Stimulated activated CD4-positive, alpha-beta T cell treated with anti-CD3 and anti-CD28 coated beads, TNF-alpha, amount 100 ng/mL, for 24 hours (primary cell): ENCODE measurements around the gene ADAMTS17.
"Not testable (repeated sequence)": the region's sequence is repeated elsewhere in the genome, so short reads cannot be mapped to it uniquely, and the experiment has no call there.

Source experiments
- DNase-seq, 3 experiments: peaks; one replicate each; pipeline ENCODE4 v3.0.0-alpha.2; 2020; ENCODE audit warnings: low read depth in 3 of 3

The ADAMTS17 gene

GRCh38 chr15:99980752-99981151 is 361.0 kb downstream of the ADAMTS17 start:
- no peak for DNase-seq

- DNase-seq: not testable (repeated sequence)
Measured at GRCh38 chr15:99979886-99980285, 361.9 kb downstream of the ADAMTS17 start.

- DNase-seq: no peak
Measured at GRCh38 chr15:99979371-99979770, 362.4 kb downstream of the ADAMTS17 start.

DNA sequence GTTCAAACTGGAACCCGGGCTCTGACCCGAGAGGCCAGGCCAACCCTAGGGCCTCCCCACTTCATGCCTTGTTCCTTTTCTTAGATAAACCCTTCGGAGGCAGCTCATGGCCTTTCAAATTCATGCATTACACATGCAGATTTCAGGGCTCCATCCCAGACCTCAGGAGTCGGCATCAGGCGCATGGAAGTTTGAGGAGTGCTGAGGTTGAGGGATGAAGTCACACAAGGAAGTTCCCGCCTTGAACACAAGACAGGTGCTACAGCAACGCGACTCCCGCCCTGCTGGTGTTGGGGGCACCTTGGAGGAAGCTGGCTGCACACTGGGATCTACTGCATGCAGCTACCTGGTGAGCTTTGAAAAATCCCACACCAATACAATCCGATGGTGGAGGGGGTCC is 363.3 kb downstream of the ADAMTS17 start:
- no peak for DNase-seq

GRCh38 chr15:99977929-99978328 is 363.8 kb downstream of the ADAMTS17 start:
- DNase-seq: no peak

DNA sequence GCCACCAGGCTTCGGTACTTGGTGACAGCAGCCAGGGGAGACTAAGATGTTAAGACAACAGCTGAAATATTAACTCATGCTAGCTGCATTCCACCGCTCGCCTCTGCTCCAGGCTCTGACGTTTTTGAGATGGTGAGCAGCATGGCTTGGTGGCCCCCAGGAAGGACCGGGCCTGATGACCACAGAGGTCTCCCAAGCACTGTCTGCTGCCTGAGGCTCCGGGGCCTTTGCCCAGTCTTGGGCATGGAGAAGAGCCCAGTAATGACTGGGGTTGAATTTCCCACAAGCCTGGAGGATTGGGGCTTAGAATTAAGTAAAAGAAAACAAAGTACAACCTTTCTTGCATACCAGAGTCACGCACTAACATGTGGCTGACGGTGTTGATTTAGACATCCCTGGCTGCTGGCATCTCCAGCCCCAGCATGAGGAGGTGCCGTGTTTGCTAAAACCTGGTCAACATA is 364.9 kb downstream of the ADAMTS17 start:
- DNase-seq: no peak

DNA sequence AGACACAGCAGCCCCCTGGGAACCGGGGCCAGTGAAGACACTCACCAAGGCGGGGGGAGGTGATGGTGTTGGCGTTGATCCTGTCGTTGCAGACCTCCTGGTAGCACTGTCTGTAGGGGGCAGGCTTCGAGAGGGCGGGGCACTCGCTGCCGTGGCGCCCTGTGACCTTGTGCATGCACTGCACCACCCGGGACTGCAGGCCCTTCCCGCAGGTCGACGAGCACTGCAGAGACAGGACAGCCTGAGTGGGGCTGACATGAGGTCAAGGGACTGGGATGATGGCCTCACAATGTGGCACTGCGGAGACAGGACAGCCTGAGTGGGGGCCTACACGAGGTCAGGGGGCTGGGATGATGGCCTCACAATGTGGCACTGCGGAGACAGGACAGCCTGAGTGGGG is 365.8 kb downstream of the ADAMTS17 start:
- no peak for DNase-seq

GRCh38 chr15:99974246-99974645 is 367.5 kb downstream of the ADAMTS17 start:
- DNase-seq: no peak

GRCh38 chr15:99973351-99973750 is 368.4 kb downstream of the ADAMTS17 start:
- no peak for DNase-seq

DNA sequence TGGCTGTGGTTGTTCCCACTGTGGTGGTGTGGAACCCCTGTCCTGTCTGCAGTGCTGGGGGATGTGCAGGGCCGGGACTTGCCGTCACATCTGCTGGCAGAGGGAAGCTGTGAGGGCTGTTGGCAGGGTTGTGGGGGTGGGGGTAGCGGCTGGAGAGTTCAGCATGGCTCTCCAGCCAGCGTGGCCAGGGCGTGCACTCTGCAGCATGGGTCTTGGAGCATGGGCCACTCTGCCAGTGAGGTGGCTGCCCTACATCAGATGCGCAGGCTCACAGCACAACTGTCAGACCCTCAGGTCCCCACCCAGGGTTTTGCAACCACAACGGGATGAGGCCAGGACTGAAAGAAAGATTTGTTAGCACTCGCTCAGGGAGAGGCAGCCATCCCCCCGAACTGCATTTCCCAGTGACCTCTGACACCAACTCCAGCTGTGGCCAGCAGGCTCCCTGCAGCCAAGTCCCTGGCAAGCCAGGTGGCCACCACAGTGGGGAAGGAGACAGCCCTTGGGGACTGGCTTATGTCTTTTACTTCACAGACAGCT is 370.8 kb downstream of the ADAMTS17 start:
- no peak for DNase-seq

- DNase-seq: no peak
Measured at GRCh38 chr15:99969261-99969920, 372.4 kb downstream of the ADAMTS17 start.

DNA sequence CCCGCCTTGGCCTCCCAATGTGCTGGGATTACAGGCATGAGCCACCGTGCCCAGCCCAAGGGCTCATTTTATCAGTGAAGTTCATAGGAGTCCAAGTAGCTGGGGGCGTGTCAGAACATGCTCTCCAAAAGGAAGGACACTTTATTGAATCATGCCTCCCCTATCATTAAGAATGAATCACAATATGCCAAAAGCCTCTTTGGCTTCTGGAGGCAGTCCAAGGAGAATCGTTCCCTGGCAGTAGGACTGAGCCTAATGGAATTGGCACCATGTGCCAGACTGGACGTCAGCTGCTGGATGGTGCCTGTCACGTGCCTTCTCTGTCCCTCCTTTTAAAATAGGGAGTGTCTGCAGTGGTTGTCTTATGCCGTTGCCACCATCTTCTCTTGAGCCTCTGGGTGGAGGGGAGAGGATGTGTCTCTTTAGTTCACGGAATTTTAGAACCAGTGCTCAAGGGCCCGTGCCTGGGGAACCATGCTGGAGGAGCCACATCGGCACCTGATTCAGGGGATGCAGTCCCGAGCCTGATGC is 373.9 kb downstream of the ADAMTS17 start:
- no peak for DNase-seq

DNA sequence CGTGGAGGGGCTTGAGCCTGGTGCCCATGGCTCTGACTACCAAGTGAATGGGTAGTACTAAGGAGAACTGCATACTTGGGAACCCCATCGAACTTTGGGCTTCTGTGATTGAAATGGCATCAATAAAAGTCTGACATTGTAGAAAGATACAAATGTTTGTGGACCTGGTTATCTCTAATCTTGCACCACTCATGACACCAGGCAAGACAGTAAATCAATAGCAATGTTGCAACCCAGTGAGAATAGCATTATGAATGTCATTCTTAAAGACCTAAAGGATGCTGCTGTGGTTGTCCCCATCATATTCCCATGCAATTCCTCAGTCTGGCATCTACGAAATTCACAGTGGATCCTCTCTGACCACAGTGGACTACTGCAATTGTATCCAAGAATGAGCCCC is 375.0 kb downstream of the ADAMTS17 start:
- DNase-seq: no peak

DNA sequence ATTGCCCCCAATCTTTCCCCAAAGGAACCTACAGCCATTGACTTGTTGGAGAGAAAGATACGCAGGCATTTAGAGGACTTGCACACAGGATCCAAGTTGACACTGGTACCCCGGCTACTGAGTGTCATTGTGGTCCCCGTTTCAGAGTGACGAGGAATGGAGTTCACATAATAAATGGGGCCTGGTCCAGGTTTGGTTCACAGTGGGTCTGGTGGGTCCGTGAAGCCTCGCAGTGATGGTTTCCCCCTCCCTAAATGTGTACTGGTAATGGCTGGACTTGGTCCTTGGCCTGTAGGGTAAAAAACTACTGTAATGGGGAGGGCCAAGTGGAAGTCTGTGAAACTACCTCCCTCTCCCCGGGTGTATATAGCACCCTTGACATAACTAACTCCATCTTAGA is 376.4 kb downstream of the ADAMTS17 start:
- no peak for DNase-seq

- no peak for DNase-seq
Measured at GRCh38 chr15:99963976-99964375, 377.8 kb downstream of the ADAMTS17 start.

DNA sequence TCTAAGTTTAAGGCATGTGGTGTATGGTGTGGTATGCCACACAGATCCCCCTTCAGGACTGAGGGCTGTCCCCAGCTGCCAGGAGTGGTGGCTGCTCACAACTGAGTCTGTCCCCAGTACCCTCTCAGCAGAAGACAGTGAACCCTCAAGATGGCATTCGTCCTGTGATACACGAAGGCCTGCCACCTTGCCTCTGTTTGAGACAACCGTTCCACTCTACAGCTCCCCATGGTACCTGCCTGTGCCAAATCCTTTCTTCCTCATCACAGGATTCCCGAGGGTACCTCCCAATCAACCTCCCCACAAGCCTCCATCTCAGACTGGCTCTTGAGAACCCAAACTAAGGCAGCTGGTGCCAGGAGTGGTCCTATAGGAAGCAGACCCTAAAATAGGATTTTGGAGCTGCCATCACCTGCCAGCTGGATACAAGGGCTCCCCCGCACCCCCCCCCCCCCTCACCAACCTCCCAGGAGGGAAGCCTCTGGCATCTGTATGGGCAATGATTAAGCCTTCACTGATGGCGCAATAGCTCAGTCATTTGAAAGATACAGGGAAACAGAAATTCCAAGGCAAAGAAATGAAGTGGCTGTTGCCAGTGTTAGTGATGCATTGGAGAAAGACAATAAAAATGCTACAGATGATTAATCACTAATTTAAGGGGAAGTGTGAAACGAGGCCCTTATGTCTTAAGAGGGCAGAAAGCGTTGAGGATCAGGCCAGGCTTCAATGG is 378.5 kb downstream of the ADAMTS17 start:
- DNase-seq: no peak

GRCh38 chr15:99962006-99962561 is 379.7 kb downstream of the ADAMTS17 start:
- no peak for DNase-seq

DNA sequence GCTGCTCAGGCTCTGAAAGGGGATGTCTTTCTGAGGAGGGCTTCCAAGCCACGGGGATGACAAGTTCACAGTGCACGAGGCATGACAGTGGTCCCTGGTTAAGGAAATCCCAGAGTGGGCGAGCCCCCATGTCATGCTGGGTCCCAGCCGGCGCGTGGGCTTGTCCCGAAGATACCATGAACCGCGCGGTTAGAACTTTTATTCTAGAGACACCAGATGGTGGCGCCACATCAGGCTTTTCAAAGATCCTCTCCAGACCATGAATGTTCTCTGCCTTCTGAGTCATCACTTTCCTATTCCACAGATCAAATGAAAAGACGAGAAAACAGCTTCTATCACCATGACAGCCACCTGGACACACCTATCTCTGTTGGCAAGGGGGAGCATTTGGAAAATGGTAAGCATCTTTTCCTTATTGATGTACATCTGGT is 380.7 kb downstream of the ADAMTS17 start:
- peak in 1 of 3 experiments; percentile 26 for DNase-seq

- no peak for DNase-seq
Measured at GRCh38 chr15:99959326-99959725, 382.4 kb downstream of the ADAMTS17 start.

DNA sequence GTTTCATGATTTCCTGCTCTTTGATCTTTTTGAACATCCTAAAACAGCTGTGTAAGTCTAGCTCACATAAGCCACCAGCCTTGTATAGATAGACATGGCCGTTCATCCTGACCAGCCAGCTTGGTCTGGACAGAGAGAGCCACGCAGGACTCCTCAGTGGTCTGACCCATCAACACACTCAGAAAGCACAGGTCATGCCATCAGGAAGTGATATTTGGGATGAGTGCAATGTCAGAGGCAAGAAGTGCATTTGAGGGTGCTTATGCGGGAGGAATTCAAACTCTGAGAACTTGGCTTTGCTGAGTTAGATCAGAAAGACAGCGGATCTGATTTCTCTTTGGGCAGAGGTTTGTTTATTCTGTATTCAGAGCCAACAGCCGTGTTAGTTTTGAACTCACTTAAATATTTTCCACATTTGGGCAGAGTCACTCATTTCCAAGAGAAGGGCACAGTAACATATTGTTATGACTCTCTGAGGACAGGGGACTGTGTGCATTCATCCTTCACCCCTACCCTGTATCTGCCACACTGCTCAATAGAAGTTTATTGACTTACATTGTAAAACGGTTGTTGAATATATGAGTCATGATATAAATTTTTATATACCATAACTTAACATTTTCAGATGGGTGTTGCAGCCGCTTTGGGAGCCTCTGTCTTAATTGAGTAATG is 383.2 kb downstream of the ADAMTS17 start:
- no peak for DNase-seq

DNA sequence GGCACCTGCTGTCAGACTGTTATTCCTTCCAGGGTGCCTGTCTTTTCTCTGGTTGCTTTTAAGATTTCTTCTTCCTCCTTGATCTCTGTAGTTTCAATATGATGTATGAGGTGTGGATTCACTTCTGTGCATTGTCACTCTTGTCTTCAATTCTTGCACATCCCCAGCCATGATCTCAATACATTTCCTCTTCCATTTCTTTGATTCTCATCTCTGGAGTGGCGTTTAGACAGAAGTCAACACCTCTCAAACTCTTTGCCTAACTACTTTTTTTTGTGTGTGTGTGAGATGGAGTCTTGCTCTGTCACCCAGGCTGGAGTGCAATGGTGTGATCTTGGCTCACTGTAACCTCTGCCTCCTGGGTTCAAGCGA is 384.1 kb downstream of the ADAMTS17 start:
- DNase-seq: no peak
